ENCODE measurements around the gene COL16A1.

COL16A1 gene

GRCh38 chr1:31657020-31657804 lies 46.6 kb downstream of the COL16A1 start:
- TF ChIP-seq ZBTB26 (tag by site-specific recombination; optimal IDR thresholded peaks at IDR 0.05) (no peak), YY2 (tag by site-specific recombination; IDR thresholded peaks at IDR 0.05) (no peak), ZBTB17 (tag by site-specific recombination; IDR thresholded peaks at IDR 0.05) (no peak)
- CTCF ChIA-PET, result interaction anchor here (2.3 kb wide), 1 partner anchor 60 kb away, joined by 6 read pairs; no protein-coding TSS in a partner anchor
- Histone ChIP-seq H3K9me3 (ENCODE audit: control insufficient read depth, insufficient read depth, low read depth, low read length) (no peaks in the 10 kb centered on the region), H3K36me3 (ENCODE audit: control insufficient read depth in 2 of 2, insufficient read depth in 1 of 2, low read length in 2 of 2) (no peaks in the 10 kb centered on the region), H3K4me1 (ENCODE audit: control insufficient read depth, insufficient read depth, low read length) (no peaks in the 10 kb centered on the region), H3K4me3 (ENCODE audit: low read depth, low read length) (no peak overlapping the region), H3K27ac (ENCODE audit: extremely low read depth, low read depth, low read length) (no peak overlapping the region)
- POLR2A ChIA-PET, result no interaction called here

- Histone ChIP-seq H3K27ac (ENCODE audit: extremely low read depth, low read depth, low read length) (no peak overlapping the region), H3K9me3 (ENCODE audit: control insufficient read depth, insufficient read depth, low read depth, low read length) (no peaks in the 10 kb centered on the region), H3K4me1 (ENCODE audit: control insufficient read depth, insufficient read depth, low read length) (no peaks in the 10 kb centered on the region), H3K4me3 (ENCODE audit: low read depth, low read length) (no peak overlapping the region), H3K36me3 (ENCODE audit: control insufficient read depth in 2 of 2, insufficient read depth in 1 of 2, low read length in 2 of 2) (no peaks in the 10 kb centered on the region)
- ChIA-PET CTCF (interaction anchor here (0.6 kb wide), 1 partner anchor 1353 kb away, joined by 3 read pairs; no protein-coding TSS in a partner anchor), POLR2A (no interaction called here)
- TF ChIP-seq ZNF529 (tag by site-specific recombination; IDR thresholded peaks at IDR 0.05; ENCODE audit: insufficient replicate concordance) (no peak), ZNF670 (tag by site-specific recombination; IDR thresholded peaks at IDR 0.05; ENCODE audit: low read depth) (no peak), ZNF777 (tag by site-specific recombination; IDR thresholded peaks at IDR 0.05; ENCODE audit: borderline replicate concordance) (no peak), ZSCAN30 (tag by site-specific recombination; IDR thresholded peaks at IDR 0.05) (no peak), ZNF843 (tag by site-specific recombination; IDR thresholded peaks at IDR 0.05) (no peak), ZNF600 (tag by site-specific recombination; IDR thresholded peaks at IDR 0.05) (no peak), ZNF544 (tag by site-specific recombination; IDR thresholded peaks at IDR 0.05) (no peak), KLF9 (tag by site-specific recombination; IDR thresholded peaks at IDR 0.05; ENCODE audit: low read depth) (no peak), BCL11B (tag by site-specific recombination; IDR thresholded peaks at IDR 0.05; ENCODE audit: low read depth) (no peak)
Measured at GRCh38 chr1:31655756-31656155, 48.1 kb downstream of the COL16A1 start.

- TF ChIP-seq ZNF350 (tag by site-specific recombination; IDR thresholded peaks at IDR 0.05) (no peak), ZIC2 (tag by site-specific recombination; IDR thresholded peaks at IDR 0.05) (0 out of 2 replicates have a peak, but pooled peaks have one; percentile 9)
- H3K36me3 ChIP-seq (ENCODE audit: control insufficient read depth in 2 of 2, insufficient read depth in 1 of 2, low read length in 2 of 2), result no peaks in the 10 kb centered on the region
- ChIA-PET CTCF (interaction anchor here (0.6 to 0.7 kb wide), 2 partner anchors 445 to 1354 kb away, joined by 3 read pairs; no protein-coding TSS in a partner anchor), POLR2A (no interaction called here)
- no peak overlapping the region for H3K4me3 ChIP-seq (ENCODE audit: low read depth, low read length)
- no peaks in the 10 kb centered on the region for H3K9me3 ChIP-seq (ENCODE audit: control insufficient read depth, insufficient read depth, low read depth, low read length)
- H3K27ac ChIP-seq (ENCODE audit: extremely low read depth, low read depth, low read length), result no peak overlapping the region
- no peaks in the 10 kb centered on the region for H3K4me1 ChIP-seq (ENCODE audit: control insufficient read depth, insufficient read depth, low read length)
Measured at GRCh38 chr1:31655104-31655503, 48.7 kb downstream of the COL16A1 start.

- Histone ChIP-seq H3K27ac (ENCODE audit: extremely low read depth, low read depth, low read length) (no peak overlapping the region), H3K9me3 (ENCODE audit: control insufficient read depth, insufficient read depth, low read depth, low read length) (no peaks in the 10 kb centered on the region), H3K4me1 (ENCODE audit: control insufficient read depth, insufficient read depth, low read length) (no peaks in the 10 kb centered on the region), H3K36me3 (ENCODE audit: control insufficient read depth in 2 of 2, insufficient read depth in 1 of 2, low read length in 2 of 2) (no peaks in the 10 kb centered on the region), H3K4me3 (ENCODE audit: low read depth, low read length) (no peak overlapping the region)
- CTCF ChIA-PET, result interaction anchor here (3.6 kb wide), 1 partner anchor 135 kb away, joined by 11 read pairs; no protein-coding TSS in a partner anchor
- no peak for TF ChIP-seq ZNF529 (tag by site-specific recombination; IDR thresholded peaks at IDR 0.05; ENCODE audit: insufficient replicate concordance)
- no peak for TF ChIP-seq ZNF600 (tag by site-specific recombination; IDR thresholded peaks at IDR 0.05)
- no peak for TF ChIP-seq ZFHX2 (tag by site-specific recombination; conservative IDR thresholded peaks at IDR 0.05)
- no peak for TF ChIP-seq ZNF37A (tag by site-specific recombination; IDR thresholded peaks at IDR 0.05)
- no peak for TF ChIP-seq TCF7L2 (IDR thresholded peaks at IDR 0.05; ENCODE audit: borderline replicate concordance, low read depth, low read length)
- TF ChIP-seq ZNF202 (tag by site-specific recombination; IDR thresholded peaks at IDR 0.05; ENCODE audit: borderline replicate concordance), result no peak
- no peak for TF ChIP-seq ZBTB17 (tag by site-specific recombination; IDR thresholded peaks at IDR 0.05)
- TF ChIP-seq MYNN (tag by site-specific recombination; IDR thresholded peaks at IDR 0.05; ENCODE audit: borderline replicate concordance), result no peak
- no peak for TF ChIP-seq ZNF416 (tag by site-specific recombination; IDR thresholded peaks at IDR 0.05)
- POLR2A ChIA-PET, result interaction anchor here (0.7 kb wide), 1 partner anchor 14 kb away, joined by 6 read pairs; no protein-coding TSS in a partner anchor
Measured at GRCh38 chr1:31654474-31654776, 49.4 kb downstream of the COL16A1 start.
